ENCODE results near the gene GDI2.
A peak's percentile ranks its signal among the peaks of the same experiment; 100 is the strongest.
"Not testable (repeated sequence)": the region's sequence is repeated elsewhere in the genome, so short reads cannot be mapped to it uniquely, and the experiment has no call there.

GDI2 gene

DNA sequence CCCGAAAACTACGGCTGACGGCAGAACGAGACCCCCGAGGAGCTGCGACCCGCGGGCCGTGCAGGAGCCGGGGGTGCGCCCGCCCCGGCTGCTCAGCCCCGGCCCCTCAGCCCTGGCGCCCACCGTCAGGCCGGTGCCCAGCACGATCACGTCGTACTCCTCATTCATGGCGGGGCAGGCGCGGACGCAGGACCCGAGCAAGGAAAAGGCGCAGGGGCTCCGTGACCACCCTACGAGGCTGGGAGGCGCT lies 218 bp downstream of the GDI2 start:
- Mint-ChIP-seq H3K27ac (peak overlapping the region; percentile 95), H3K36me3 (peaks cover 20% of the 10 kb centered on the region), H3K27me3 (no peaks in the 10 kb centered on the region), H3K9me3 (peaks cover 2% of the 10 kb centered on the region), H3K4me1 (peaks cover 64% of the 10 kb centered on the region), H3K4me3 (peak overlapping the region; percentile 85)
- CTCF ChIA-PET, result no interaction called here
- no peak for DNase-seq

DNA sequence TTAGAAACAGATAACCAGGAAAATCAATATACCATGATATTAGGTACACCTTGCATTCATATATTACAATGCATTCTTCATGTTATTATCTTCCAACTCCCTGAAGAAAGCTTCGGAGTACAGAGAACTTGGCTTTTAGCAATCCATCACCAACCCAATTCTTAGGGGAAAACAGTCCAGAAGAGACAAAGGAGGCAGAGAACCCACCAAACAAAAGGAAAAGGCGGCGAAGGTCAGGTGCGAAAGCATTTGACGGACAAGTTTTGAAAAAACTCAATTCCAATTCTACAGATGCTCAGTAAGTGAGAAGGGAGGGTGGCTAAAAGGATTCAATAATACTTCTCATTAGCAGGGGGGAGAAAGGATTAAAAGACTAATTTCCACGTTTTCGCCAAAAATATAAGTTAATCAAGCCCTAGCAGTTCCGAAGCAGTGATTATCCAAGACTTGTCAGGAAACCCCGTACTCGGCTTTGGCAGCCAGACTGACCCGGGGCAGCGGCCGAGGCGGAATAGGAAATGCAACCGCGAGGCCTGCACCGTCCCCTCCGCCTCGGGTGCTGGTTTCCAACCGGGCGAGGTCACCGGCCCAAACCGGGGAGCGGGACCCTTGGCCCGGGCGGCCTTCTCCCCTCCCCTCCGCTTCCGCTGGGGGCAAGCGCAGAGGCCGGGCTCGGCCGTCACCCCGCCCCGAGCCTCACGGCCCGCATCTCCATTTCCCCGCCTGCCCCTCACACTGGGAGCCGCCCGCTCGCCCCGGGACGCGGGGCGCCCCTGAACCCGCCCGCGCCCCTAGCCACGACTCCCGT lies 747 bp downstream of the GDI2 start:
- H3K27ac Mint-ChIP-seq, result peak overlapping the region; percentile 88
- peak; percentile 62 for DNase-seq
- H3K4me3 Mint-ChIP-seq, result peak overlapping the region; percentile 85
- H3K9me3 Mint-ChIP-seq, result peaks cover 2% of the 10 kb centered on the region
- CTCF ChIA-PET, result no interaction called here
- peaks cover 23% of the 10 kb centered on the region for H3K36me3 Mint-ChIP-seq
- peaks cover 68% of the 10 kb centered on the region for H3K4me1 Mint-ChIP-seq
- H3K27me3 Mint-ChIP-seq, result no peaks in the 10 kb centered on the region

DNA sequence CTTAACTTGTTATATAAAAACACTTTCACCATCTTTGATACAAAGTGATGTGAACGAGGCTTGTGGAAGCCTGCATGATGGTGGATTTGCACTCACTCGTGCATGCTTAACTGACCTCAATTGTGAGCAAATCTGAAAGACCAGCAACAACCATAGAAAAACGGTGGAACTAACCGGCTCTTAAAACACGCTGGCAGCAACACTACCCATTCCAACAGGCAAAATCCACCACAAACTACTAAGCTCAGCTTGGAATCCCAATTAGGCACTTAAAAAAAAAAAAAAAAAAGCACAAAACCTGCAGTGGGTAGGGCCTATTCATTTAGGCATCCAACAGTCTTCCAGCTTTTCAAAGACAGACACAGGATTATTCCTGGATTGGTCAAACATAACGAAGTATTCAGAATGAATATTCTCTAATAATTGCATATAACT lies 1.8 kb downstream of the GDI2 start:
- Mint-ChIP-seq H3K9me3 (no peaks in the 10 kb centered on the region), H3K4me3 (peak overlapping the region; percentile 85), H3K27me3 (no peaks in the 10 kb centered on the region), H3K36me3 (peaks cover 31% of the 10 kb centered on the region), H3K4me1 (peaks cover 69% of the 10 kb centered on the region), H3K27ac (peak overlapping the region; percentile 88)
- CTCF ChIA-PET, result interaction anchor here (0.8 to 1.4 kb wide), 2 partner anchors 17 to 183 kb away, joined by 3 read pairs; no protein-coding TSS in a partner anchor
- DNase-seq, result no peak

DNA sequence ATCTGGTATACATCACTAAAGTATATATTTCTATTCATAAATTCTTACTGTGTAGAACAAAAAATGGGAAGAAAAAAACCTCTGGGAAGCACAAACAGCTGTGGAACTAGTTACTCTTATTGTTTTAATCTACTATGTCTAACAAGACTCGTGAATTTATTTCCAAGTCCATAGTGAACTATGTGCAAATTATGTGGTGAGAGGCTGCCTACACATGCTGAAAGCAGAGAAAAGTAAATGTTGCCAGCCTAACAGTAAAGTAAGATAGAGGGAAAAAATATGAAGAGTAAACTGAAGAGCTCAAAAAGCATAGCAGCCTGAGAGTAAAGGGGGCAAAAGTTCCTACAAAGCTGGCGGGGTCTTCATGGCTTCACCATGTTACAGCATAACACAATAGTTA lies 3.0 kb downstream of the GDI2 start:
- DNase-seq, result no peak
- Mint-ChIP-seq H3K36me3 (peaks cover 38% of the 10 kb centered on the region), H3K9me3 (no peaks in the 10 kb centered on the region), H3K4me3 (peak overlapping the region; percentile 85), H3K27me3 (no peaks in the 10 kb centered on the region), H3K27ac (peak overlapping the region; percentile 52), H3K4me1 (peaks cover 68% of the 10 kb centered on the region)
- CTCF ChIA-PET, result interaction anchor here (0.5 to 1.4 kb wide), 6 partner anchors 9 to 180 kb away, joined by 3 to 5 read pairs (median 3); no protein-coding TSS in a partner anchor

DNA sequence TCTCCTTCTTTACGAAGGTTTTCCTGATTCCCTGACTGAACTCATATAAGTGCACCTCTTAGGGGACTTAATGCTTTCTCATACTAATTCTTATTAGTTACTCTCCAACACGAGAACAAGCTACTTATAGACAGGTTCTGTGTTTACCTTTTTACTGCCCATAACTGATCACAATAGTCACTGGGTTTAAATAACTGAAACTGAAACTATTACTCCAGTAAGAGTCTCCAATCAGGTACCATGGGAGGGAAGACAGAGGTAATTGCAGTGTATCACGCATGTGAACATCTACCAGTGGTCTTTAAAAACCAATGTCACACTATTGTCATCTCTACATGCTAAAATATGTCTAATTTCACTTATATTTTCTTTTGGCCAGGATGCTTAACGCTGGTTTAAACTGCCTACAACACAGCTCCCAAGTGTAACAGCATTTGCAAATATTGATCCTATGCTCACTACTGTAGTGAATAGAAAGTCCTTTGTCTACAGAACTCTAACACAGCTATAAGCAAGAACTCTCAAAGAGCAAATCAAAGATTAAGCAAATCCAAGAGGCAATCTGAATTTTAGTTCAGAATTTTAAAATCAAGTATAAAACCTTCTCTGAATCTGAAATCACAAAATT lies 3.6 kb downstream of the GDI2 start:
- CTCF ChIA-PET, result interaction anchor here (1.4 kb wide), 4 partner anchors 15 to 180 kb away, joined by 3 to 5 read pairs (median 4); no protein-coding TSS in a partner anchor
- peak overlapping the region; percentile 52 for H3K27ac Mint-ChIP-seq
- H3K4me3 Mint-ChIP-seq, result peak overlapping the region; percentile 7
- H3K27me3 Mint-ChIP-seq, result no peaks in the 10 kb centered on the region
- no peak for DNase-seq
- H3K36me3 Mint-ChIP-seq, result peaks cover 38% of the 10 kb centered on the region
- no peaks in the 10 kb centered on the region for H3K9me3 Mint-ChIP-seq
- peaks cover 62% of the 10 kb centered on the region for H3K4me1 Mint-ChIP-seq

DNA sequence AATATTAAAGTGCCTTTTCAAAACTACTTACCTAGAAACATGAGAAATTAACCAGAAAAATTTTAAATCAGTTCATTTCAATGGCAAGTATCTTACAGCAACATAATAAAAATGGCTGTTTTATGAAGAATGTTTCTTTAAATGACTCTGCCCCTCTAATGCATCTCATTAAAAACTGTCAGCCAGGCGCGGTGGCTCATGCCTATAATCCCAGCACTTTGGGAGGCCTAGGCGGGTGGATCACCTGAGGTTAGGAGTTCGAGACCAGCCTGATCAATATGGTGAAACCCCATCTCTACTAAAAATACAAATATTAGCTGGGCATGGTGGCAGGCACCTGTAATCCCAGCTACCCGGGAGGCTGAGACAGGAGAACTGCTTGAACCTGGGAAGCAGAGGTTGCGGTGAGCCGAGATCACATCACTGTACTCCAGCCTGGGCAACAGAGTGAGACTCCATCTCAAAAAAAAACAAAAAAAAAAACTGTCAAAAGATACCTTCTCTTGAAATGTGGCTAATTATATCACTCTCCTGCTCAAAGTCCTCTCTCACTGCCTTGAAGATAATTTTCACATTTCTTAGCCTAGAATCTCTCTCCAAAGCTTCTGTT lies 4.3 kb downstream of the GDI2 start:
- Mint-ChIP-seq H3K27ac (peak overlapping the region; percentile 52), H3K4me1 (peaks cover 59% of the 10 kb centered on the region), H3K36me3 (peaks cover 42% of the 10 kb centered on the region), H3K4me3 (peak overlapping the region; percentile 7)
- CTCF ChIA-PET, result interaction anchor here (0.5 to 1.4 kb wide), 3 partner anchors 9 to 179 kb away, joined by 3 to 4 read pairs (median 3); no protein-coding TSS in a partner anchor
- H3K27me3 Mint-ChIP-seq, DNase-seq, H3K9me3 Mint-ChIP-seq: not testable (repeated sequence)

DNA sequence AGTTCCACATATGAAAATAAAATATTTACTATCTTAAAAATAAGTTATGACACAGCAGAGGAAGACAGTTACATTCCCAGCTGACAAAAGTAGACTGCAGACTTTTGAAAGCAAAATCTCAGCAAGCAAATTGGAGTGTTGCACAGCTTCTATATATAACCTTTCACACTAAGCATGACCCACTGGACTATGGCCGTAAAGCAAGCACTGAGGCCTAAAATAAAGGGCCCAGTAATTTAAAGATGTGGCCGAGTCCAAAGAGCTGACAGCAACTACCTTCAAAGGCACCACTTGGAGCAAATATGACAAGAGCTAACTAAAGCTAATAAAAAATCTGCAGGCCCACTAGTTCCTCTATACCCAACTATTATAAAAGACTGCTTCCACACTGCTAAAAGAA lies 6.5 kb downstream of the GDI2 start:
- Mint-ChIP-seq H3K4me1 (peaks cover 63% of the 10 kb centered on the region), H3K9me3 (no peaks in the 10 kb centered on the region), H3K27me3 (no peaks in the 10 kb centered on the region), H3K27ac (no peak overlapping the region), H3K4me3 (no peak overlapping the region), H3K36me3 (peaks cover 44% of the 10 kb centered on the region)
- CTCF ChIA-PET, result interaction anchor here (1.1 kb wide), 1 partner anchor 12 kb away, joined by 3 read pairs; no protein-coding TSS in a partner anchor
- no peak for DNase-seq

DNA sequence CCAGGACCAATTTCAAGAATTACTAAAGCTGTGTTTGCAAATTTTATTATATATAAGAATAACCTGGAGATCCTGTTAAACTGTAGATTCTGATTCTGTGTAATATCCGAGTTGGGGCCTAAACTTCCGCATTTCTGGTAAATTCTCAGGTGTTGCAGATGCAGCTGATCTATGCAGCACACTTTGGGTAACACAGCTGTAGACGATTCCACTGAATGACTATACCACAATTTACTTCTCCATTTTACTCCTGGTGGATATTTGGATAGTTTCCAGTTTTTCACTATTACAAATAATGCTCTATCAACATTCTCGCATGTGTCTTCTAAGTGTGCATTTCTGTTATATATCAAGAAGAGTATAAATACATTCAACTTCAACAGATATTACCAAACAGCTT lies 7.5 kb downstream of the GDI2 start:
- no peaks in the 10 kb centered on the region for H3K27me3 Mint-ChIP-seq
- DNase-seq, result no peak
- peaks cover 53% of the 10 kb centered on the region for H3K4me1 Mint-ChIP-seq
- H3K27ac Mint-ChIP-seq, result no peak overlapping the region
- H3K9me3 Mint-ChIP-seq, result no peaks in the 10 kb centered on the region
- H3K36me3 Mint-ChIP-seq, result peaks cover 37% of the 10 kb centered on the region
- no peak overlapping the region for H3K4me3 Mint-ChIP-seq
- CTCF ChIA-PET, result no interaction called here

DNA sequence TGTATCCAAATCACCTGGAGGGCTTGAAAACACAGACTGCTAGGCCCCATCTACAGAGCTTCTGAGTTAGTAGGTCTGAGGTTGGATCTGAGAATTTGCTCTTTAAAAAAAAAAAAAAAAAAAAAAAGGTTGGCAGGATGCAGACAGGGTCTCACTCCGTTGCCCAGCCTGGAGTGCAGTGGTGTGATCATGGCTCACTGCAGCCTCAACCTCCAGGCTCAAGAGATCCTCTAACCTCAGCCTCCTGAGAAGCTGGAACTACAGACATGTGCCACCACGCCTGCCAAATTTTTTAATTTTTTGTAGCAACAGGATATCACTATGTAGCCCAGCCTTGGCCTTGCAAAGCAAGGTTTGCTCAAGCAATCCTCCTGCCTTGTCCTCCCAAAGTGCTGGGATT lies 8.0 kb downstream of the GDI2 start:
- Mint-ChIP-seq H3K9me3 (no peaks in the 10 kb centered on the region), H3K27ac (no peak overlapping the region), H3K4me1 (peaks cover 52% of the 10 kb centered on the region), H3K4me3 (no peak overlapping the region), H3K27me3 (no peaks in the 10 kb centered on the region), H3K36me3 (peaks cover 40% of the 10 kb centered on the region)
- CTCF ChIA-PET, result interaction anchor here (0.6 kb wide), 1 partner anchor 22 kb away, joined by 3 read pairs; no protein-coding TSS in a partner anchor
- no peak for DNase-seq

DNA sequence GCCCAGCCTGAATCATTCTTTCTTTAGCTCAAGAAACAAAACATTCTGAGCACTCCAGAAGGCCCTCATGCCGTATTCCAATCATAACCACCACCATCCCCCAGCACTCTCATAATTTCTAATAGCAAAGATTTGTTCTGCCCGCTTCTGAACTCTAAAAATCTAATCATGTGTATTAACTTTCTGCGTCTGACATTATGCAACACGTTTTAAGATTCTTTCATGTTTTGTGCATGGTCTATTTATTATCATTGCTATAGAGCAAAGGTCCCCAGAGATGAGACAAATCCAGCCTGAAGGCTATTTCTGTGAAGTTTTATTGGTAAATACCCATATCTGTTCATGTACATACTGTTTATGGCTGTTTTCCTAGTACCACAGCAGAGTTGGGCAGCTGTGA lies 8.8 kb downstream of the GDI2 start:
- no peaks in the 10 kb centered on the region for H3K9me3 Mint-ChIP-seq
- DNase-seq, result no peak
- no peak overlapping the region for H3K27ac Mint-ChIP-seq
- peaks cover 46% of the 10 kb centered on the region for H3K36me3 Mint-ChIP-seq
- H3K4me3 Mint-ChIP-seq, result no peak overlapping the region
- CTCF ChIA-PET, result no interaction called here
- H3K27me3 Mint-ChIP-seq, result no peaks in the 10 kb centered on the region
- H3K4me1 Mint-ChIP-seq, result peaks cover 44% of the 10 kb centered on the region

DNA sequence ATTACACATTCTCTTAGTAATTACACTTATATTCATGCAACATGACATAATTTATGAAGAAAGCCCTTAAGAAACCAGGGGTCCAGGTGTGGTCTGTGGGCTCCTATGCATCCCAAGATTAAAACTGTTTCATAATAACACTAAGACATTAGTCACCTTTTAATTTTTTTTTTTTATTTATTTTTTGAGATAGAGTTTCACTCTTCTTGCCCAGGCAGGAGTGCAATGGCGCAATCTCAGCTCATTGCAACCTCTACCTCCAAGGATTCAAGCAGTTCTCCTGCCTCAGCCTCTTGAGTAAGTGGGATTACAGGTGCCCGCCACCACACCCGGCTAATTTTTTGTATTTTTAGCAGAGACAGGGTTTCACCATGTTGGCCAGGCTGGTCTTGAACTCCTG lies 12.5 kb downstream of the GDI2 start:
- no peaks in the 10 kb centered on the region for H3K27me3 Mint-ChIP-seq
- H3K4me3 Mint-ChIP-seq, result no peak overlapping the region
- H3K36me3 Mint-ChIP-seq, result peaks cover 49% of the 10 kb centered on the region
- H3K4me1 Mint-ChIP-seq, result peaks cover 18% of the 10 kb centered on the region
- DNase-seq, result no peak
- CTCF ChIA-PET, result interaction anchor here (0.7 kb wide), 1 partner anchor 8 kb away, joined by 3 read pairs; no protein-coding TSS in a partner anchor
- no peaks in the 10 kb centered on the region for H3K9me3 Mint-ChIP-seq
- no peak overlapping the region for H3K27ac Mint-ChIP-seq

DNA sequence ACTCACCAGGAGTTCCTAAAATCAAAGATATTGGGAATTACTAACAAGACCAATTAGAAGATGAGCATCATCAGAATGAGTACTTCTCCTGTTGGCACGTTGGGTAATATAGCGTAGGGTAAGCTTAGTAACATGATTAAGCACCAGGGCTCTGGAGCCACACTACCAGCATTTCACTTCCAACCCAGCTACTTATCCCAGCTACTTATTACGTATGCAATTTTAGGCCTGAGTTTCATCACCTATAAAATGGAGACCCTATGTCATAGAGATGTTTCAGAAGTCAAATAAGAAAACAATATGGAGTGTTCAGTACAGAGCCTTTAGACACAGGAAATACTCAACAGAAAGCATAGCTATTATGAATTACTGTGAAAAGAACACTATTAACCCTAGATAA lies 19.0 kb downstream of the GDI2 start:
- no peak for DNase-seq
- CTCF ChIA-PET, result interaction anchor here (1.0 to 1.6 kb wide), 3 partner anchors 12 to 17 kb away, joined by 3 read pairs; no protein-coding TSS in a partner anchor
- H3K4me1 Mint-ChIP-seq, result peaks cover 13% of the 10 kb centered on the region
- no peaks in the 10 kb centered on the region for H3K27me3 Mint-ChIP-seq
- H3K9me3 Mint-ChIP-seq, result no peaks in the 10 kb centered on the region
- H3K4me3 Mint-ChIP-seq, result no peak overlapping the region
- H3K27ac Mint-ChIP-seq, result no peak overlapping the region
- peaks cover 56% of the 10 kb centered on the region for H3K36me3 Mint-ChIP-seq

DNA sequence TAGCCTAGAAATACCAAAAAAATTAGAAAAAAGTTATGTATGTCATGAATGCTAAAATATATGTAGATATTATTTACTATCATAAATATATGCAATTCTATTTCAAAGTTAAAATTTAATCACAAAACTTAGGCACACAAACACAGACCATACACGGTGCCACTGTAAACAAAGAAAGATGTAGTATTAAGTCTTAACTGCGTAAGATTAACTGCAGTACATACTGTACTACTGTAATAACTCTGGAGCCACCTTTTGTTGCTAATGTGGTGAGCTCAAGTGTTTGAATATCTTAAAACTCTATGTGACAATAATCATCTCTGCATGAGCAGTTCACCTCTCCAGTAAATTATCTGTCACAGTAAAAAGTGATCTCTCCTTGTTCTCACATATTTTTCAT lies 23.6 kb downstream of the GDI2 start:
- Mint-ChIP-seq H3K9me3 (no peaks in the 10 kb centered on the region), H3K4me3 (no peak overlapping the region), H3K4me1 (peaks cover 24% of the 10 kb centered on the region), H3K36me3 (peaks cover 68% of the 10 kb centered on the region), H3K27me3 (no peaks in the 10 kb centered on the region), H3K27ac (peak overlapping the region; percentile 82)
- CTCF ChIA-PET, result no interaction called here
- no peak for DNase-seq

DNA sequence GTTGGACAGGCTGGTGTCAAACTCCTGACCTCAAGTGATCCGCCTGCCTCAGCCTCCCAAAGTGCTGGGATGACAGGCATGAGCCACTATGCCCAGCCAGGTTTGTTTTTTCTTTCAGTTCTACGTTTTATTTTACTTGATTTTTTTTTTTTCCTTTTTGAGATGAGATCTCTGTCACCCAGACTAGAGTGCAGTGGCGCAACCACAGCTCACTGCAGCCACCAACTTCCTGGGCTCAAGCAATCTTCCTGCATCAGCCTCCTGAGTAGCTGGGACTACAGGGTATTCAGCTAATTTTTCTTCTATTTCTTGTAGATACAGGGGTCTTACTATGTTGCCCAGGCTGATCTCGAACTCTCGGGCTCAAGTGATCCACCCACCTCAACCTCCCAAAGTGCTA lies 24.3 kb downstream of the GDI2 start:
- Mint-ChIP-seq H3K4me1 (peaks cover 22% of the 10 kb centered on the region), H3K27ac (peak overlapping the region; percentile 82), H3K4me3 (no peak overlapping the region), H3K36me3 (peaks cover 71% of the 10 kb centered on the region), H3K9me3 (no peaks in the 10 kb centered on the region), H3K27me3 (no peaks in the 10 kb centered on the region)
- DNase-seq, result peak; percentile 35
- CTCF ChIA-PET, result interaction anchor here (0.6 to 1.0 kb wide), 3 partner anchors 13 to 811 kb away, joined by 3 to 4 read pairs (median 3); no protein-coding TSS in a partner anchor

All from activated naive CD4-positive, alpha-beta T cell treated with anti-CD3 and anti-CD28 coated beads, Interleukin-2, amount 10 ng/mL, durations not matched to agents 7 days and 5 days (primary cell).